HepG2 (cell line): ENCODE data around the gene IRX4. TPM values are rescaled to one million over a fixed set of nuclear protein-coding genes. Genes with fewer than 3 reads are reported as not detected.

Source experiments
- ATAC-seq: fragments of 200-7000 bp; cut with Tn5 transposase; 3 replicates; pipeline ENCODE4 v1.9.1; 2020; ENCODE audit warnings: mild to moderate bottlenecking, moderate library complexity
- BruUV-seq: library from RNA; stranded (reverse); fragments of 400-500 nt; replicated peaks from 2 replicates; lab custom pipeline; 2021; lab: Mats Ljungman, UMichigan
- CTCF ChIA-PET: fragments of 300-600 bp; formaldehyde crosslinking; extraction: SDS; loops from one replicate; lab custom pipeline; 2021; ENCODE audit warnings: low total read pairs, inconsistent platforms, low intra/inter-chr PET ratio; lab: Yijun Ruan, JAX
- POLR2A ChIA-PET: fragments of 350-600 bp; sonication (Branson Sonifier 250); formaldehyde crosslinking; loops from one replicate; lab custom pipeline; 2020; ENCODE audit warnings: antibody characterized with exemption, inconsistent platforms; lab: Yijun Ruan, JAX
- DNase-seq: peaks from one replicate; pipeline ENCODE4 v3.0.0-alpha.2; 2015; ENCODE audit warnings: low spot score
- FAIRE-seq: peaks from 3 replicates; lab custom pipeline; 2011; peaks lifted over from hg19 to GRCh38; lab: Jason Lieb, UNC
- H2AFZ ChIP-seq: one replicate; pipeline ENCODE4 v1.6.1; 2011; ENCODE audit warnings: low read length, inconsistent platforms
- H3K27ac ChIP-seq: fragments of 300-600 bp; 3 replicates; pipeline ENCODE4 v1.8.0; 2011; ENCODE audit warnings: mixed run types, mild to moderate bottlenecking, mixed read lengths, low read length, inconsistent platforms; ENCODE audit not compliant: insufficient read depth; ENCODE audit errors: extremely low read length
- H3K27me3 ChIP-seq, 2 experiments: fragments of 200-600 bp in 1 of 2; 2 replicates in 1 of 2; 3 replicates in 1 of 2; pipeline versions ENCODE4 v1.6.0 to v1.8.0; 2011; ENCODE audit warnings: low read length in 2 of 2, mild to moderate bottlenecking in 2 of 2, moderate library complexity in 2 of 2, inconsistent platforms in 1 of 2; ENCODE audit not compliant: insufficient read depth in 2 of 2, control insufficient read depth in 1 of 2
- H3K36me3 ChIP-seq, 2 experiments: fragments of 200-600 bp in 1 of 2; replicated peaks in 1 of 2; 2 replicates in 1 of 2; 3 replicates in 1 of 2; pipeline versions ENCODE4 v1.5.1 to v1.8.0; 2011; ENCODE audit warnings: low read length in 2 of 2, inconsistent platforms in 1 of 2; ENCODE audit not compliant: insufficient read depth in 2 of 2, control insufficient read depth in 1 of 2
- H3K4me1 ChIP-seq: 2 replicates; pipeline ENCODE4 v1.5.1; 2012; ENCODE audit warnings: low read length, inconsistent platforms; ENCODE audit not compliant: insufficient read depth
- H3K4me2 ChIP-seq: 2 replicates; pipeline ENCODE4 v1.6.0; 2011; ENCODE audit warnings: low read depth, low read length, inconsistent platforms
- H3K4me3 ChIP-seq, 3 experiments: fragments of 200-600 bp in 1 of 3; sonication (generic), shearing (Covaris generic) in 1 of 3; replicated peaks in 1 of 3; 2 replicates each; pipeline ENCODE4 v1.5.1; 2011 to 2016; ENCODE audit warnings: low read length in 3 of 3, inconsistent platforms in 2 of 3, low read depth in 2 of 3, mild to moderate bottlenecking in 2 of 3, control low read depth in 1 of 3, mixed read lengths in 1 of 3; ENCODE audit not compliant: insufficient read depth in 1 of 3
- H3K79me2 ChIP-seq: one replicate; pipeline ENCODE4 v1.6.1; 2011; ENCODE audit warnings: low read length, inconsistent platforms; ENCODE audit not compliant: insufficient read depth
- H3K9ac ChIP-seq: 2 replicates; pipeline ENCODE4 v1.6.0; 2011; ENCODE audit warnings: mild to moderate bottlenecking, low read depth, low read length, inconsistent platforms; ENCODE audit not compliant: insufficient read depth
- H3K9me3 ChIP-seq: 2 replicates; pipeline ENCODE4 v1.5.1; 2012; ENCODE audit warnings: mild to moderate bottlenecking, low read length
- H4K20me1 ChIP-seq: 2 replicates; pipeline ENCODE4 v1.6.0; 2011; ENCODE audit warnings: inconsistent platforms, mild to moderate bottlenecking, low read length, moderate library complexity; ENCODE audit not compliant: insufficient read depth
- HMG20A ChIP-seq: IDR thresholded peaks from 2 replicates; pipeline ENCODE4 v1.6.1; 2016; ENCODE audit warnings: borderline replicate concordance
- HOXD1 ChIP-seq: sonication (generic); formaldehyde crosslinking; IDR thresholded peaks from 2 replicates; pipeline ENCODE4 v1.5.0; 2020; ENCODE audit warnings: missing genetic modification reagents
- KLF15 ChIP-seq: sonication (generic); formaldehyde crosslinking; IDR thresholded peaks from 2 replicates; pipeline ENCODE4 v1.8.1; 2023; ENCODE audit warnings: borderline replicate concordance, mild to moderate bottlenecking, inconsistent platforms, missing genetic modification reagents, mixed read lengths
- MXD4 ChIP-seq: IDR thresholded peaks from 2 replicates; pipeline ENCODE4 v1.6.1; 2016; ENCODE audit warnings: mild to moderate bottlenecking, missing biosample characterization, missing genetic modification reagents
- NR3C1 ChIP-seq: sonication (generic); formaldehyde crosslinking; IDR thresholded peaks from 2 replicates; pipeline ENCODE4 v1.4.0; 2020; ENCODE audit warnings: missing genetic modification reagents
- PAF1 ChIP-seq: IDR thresholded peaks from 2 replicates; pipeline ENCODE4 v1.6.1; 2016; ENCODE audit warnings: missing genetic modification reagents, missing compliant biosample characterization
- RBM39 ChIP-seq: fragments of 200-400 bp; formaldehyde crosslinking; IDR thresholded peaks from one replicate; pipeline ENCODE4 v1.6.1; 2018; ENCODE audit warnings: antibody characterized with exemption, mild to moderate bottlenecking, low read depth, low read length; ENCODE audit not compliant: poor library complexity, severe bottlenecking
- SRY ChIP-seq: sonication (generic); formaldehyde crosslinking; IDR thresholded peaks from 2 replicates; pipeline ENCODE4 v1.8.0; 2022; ENCODE audit warnings: mild to moderate bottlenecking, missing genetic modification reagents
- TCF7L2 ChIP-seq: IDR thresholded peaks from 2 replicates; pipeline ENCODE4 v1.6.1; 2011; ENCODE audit warnings: mild to moderate bottlenecking, low read depth, low read length, moderate library complexity
- TRIM24 ChIP-seq: sonication (generic); formaldehyde crosslinking; IDR thresholded peaks from 2 replicates; pipeline ENCODE4 v1.8.0; 2022; ENCODE audit warnings: mild to moderate bottlenecking, missing genetic modification reagents
- ZFP62 ChIP-seq: sonication (generic); formaldehyde crosslinking; IDR thresholded peaks from 2 replicates; pipeline ENCODE4 v1.4.0; 2020; ENCODE audit warnings: missing genetic modification reagents
- ZFP90 ChIP-seq: sonication (generic); formaldehyde crosslinking; IDR thresholded peaks from 2 replicates; pipeline ENCODE4 v1.8.0; 2022; ENCODE audit warnings: missing genetic modification reagents, mild to moderate bottlenecking, inconsistent platforms, borderline replicate concordance
- ZNF121 ChIP-seq: sonication (generic); formaldehyde crosslinking; IDR thresholded peaks from 2 replicates; pipeline ENCODE4 v1.5.0; 2020; ENCODE audit warnings: mild to moderate bottlenecking, missing genetic modification reagents
- ZNF3 ChIP-seq: IDR thresholded peaks from 2 replicates; pipeline ENCODE4 v1.7.0; 2017; ENCODE audit warnings: inconsistent platforms
- ZNF337 ChIP-seq: sonication (generic); formaldehyde crosslinking; IDR thresholded peaks from 2 replicates; pipeline ENCODE4 v1.5.1; 2020; ENCODE audit warnings: missing genetic modification reagents, low read depth, mild to moderate bottlenecking, borderline replicate concordance
- ZNF619 ChIP-seq: sonication (generic); formaldehyde crosslinking; IDR thresholded peaks from 2 replicates; pipeline ENCODE4 v1.4.0; 2020; ENCODE audit warnings: mild to moderate bottlenecking, missing genetic modification reagents
- WGBS: methylation state at CpG from one replicate; pipeline ENCODE4 v1.1.6; 2017; ENCODE audit warnings: low lambda C conversion rate; 5-methylcytosine and 5-hydroxymethylcytosine counted together
- in situ Hi-C: cut with HindIII; loops from 2 replicates; pipeline ENCODE4 v1.10.0; 2017; ENCODE audit warnings: low pct_unique_long_range_greater_than_20kb; ENCODE audit not compliant: extremely low pct_ligation_motif_present
- intact Hi-C: fragments of 100-400 bp; cut with micrococcal nuclease; formaldehyde crosslinking; loops from one replicate; pipeline ENCODE4 v1.10.0; 2022; ENCODE audit not compliant: unreplicated experiment
- polyA plus RNA-seq, 8 experiments: library from polyadenylated mRNA; depleted of rRNA in 3 of 8; stranded (reverse) in 7 of 8; unstranded in 1 of 8; fragments of >200 nt; fragmentation: Illumina TruSeq in 4 of 8; extraction: Trizol in 4 of 8; gene quantifications; 2 replicates each; pipeline versions ENCODE4 v1.2.1 to v1.2.3, GENCODE V29; 2011 to 2016; ENCODE audit warnings: low read depth in 4 of 8, missing spikeins in 1 of 8, mixed read lengths in 1 of 8; ENCODE audit not compliant: insufficient read depth in 1 of 8
- total RNA-seq, 5 experiments: library from RNA; depleted of rRNA; stranded (reverse); fragments of >200 nt; fragmentation: Illumina TruSeq; extraction: Trizol; gene quantifications; 2 replicates each; pipeline ENCODE4 v1.2.3, GENCODE V29; 2016; ENCODE audit warnings: low read depth in 1 of 5
- TF ChIP-seq, protein P1 (sequence below): sonication (generic); formaldehyde crosslinking; IDR thresholded peaks from 2 replicates; pipeline ENCODE4 v1.5.1; 2020; ENCODE audit warnings: missing genetic modification reagents, mild to moderate bottlenecking, borderline replicate concordance

The IRX4 gene
- total and polyA plus RNA-seq, 2 of the 13 experiments (the other 11 are each of a cell fraction or from before 2014, with no cell fraction given), result not detected

DNA sequence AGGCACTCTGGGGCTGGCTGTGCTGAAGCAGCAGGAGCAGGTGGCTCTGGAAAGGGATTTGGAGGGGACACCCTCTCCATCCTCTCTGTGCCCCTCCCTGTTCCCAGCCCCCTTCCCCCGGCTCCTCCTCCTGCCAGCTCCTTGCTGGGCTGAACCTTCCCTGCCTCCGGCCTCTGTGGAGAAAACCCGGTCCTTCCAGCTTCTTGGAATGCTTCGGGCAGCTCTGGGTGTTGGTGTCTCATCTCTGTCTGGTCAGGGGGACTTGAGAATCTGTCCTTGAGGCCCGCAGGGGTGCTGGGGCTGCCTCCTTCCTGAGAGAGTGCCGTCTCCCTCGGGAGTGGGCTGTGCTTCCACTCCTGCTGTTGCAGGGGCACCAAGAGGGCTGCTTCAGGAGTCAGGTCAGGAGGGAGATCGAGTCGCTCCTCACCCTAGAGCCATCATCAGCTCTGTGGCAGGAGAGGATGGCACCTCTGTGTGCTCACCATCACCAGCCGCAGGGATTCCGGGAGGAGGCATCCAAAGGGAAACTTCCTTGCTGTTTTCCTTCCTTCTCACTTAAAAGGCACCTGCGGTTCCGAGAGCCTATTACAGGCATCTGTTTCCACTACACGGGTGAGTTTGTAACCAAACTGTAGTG lies 50.9 kb downstream of the IRX4 start:
- DNase-seq (no peak), ATAC-seq (no peak), FAIRE-seq (no peak)
- Histone ChIP-seq H3K9me3 (no peaks in the 10 kb centered on the region), H2AFZ (no peak overlapping the region), H3K36me3 (no peaks in the 10 kb centered on the region), H3K27ac (no peak overlapping the region), H3K4me1 (peaks cover 5% of the 10 kb centered on the region; the same call in 1 of the 2 replicates), H3K9ac (no peak overlapping the region), H3K4me3 (no peak overlapping the region), H3K4me2 (no peak overlapping the region), H3K27me3 (peaks cover 0 to 33% of the 10 kb centered on the region in 2 experiments; a peak in 4 of 5 replicates), H4K20me1 (no peaks in the 10 kb centered on the region), H3K79me2 (no peaks in the 10 kb centered on the region)
- BruUV-seq, result no TSS peak
- ChIA-PET CTCF (no interaction called here), POLR2A (no interaction called here)
- WGBS, result 79% methylated on average over 6 of the region's 14 CpGs
- intact Hi-C loops (no loop called here), in situ Hi-C loops (no loop called here)
- TF ChIP-seq PAF1 (CRISPR knock-in tag), result no peak
- TF ChIP-seq NR3C1 (CRISPR knock-in tag), result no peak
- TF ChIP-seq HOXD1, result no peak
- TF ChIP-seq ZNF3 (CRISPR knock-in tag), result no peak
- no peak for TF ChIP-seq ZNF121
- TF ChIP-seq ZNF619 (CRISPR knock-in tag), result no peak
- no peak for TF ChIP-seq SRY (CRISPR knock-in tag)
- TF ChIP-seq TCF7L2, result no peak
- no peak for TF ChIP-seq TRIM24 (CRISPR knock-in tag)
- no peak for TF ChIP-seq KLF15 (CRISPR knock-in tag)
- no peak for TF ChIP-seq MXD4 (CRISPR knock-in tag)

DNA sequence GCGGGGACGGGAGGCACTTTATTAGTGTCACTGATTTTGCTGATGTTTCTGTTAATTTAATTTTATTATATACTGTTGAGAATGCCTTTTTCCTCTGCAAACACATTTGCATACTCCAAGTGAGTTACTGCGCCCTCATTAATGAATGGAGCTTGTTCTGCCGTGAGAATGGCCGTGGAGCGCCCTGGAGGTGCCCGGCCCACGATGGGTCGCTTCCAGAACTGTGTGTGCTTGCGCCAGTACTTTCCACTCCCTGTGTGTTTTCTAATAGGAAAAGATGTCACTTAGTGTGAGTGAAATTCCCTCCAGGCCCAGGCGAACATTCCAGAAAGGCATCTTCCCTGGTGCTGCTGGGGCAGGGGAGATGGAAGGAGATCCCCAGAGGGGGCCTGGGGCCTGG lies 51.5 kb downstream of the IRX4 start:
- no TSS peak for BruUV-seq
- Histone ChIP-seq H3K27me3 (peaks cover 0 to 27% of the 10 kb centered on the region in 2 experiments; a peak in 4 of 5 replicates), H3K4me2 (no peak overlapping the region), H2AFZ (no peak overlapping the region), H3K36me3 (0 out of 5 replicates have a peak, but pooled peaks cover 0 to 2% of the 10 kb centered on the region in 2 experiments), H3K79me2 (no peaks in the 10 kb centered on the region), H3K27ac (no peak overlapping the region), H4K20me1 (no peaks in the 10 kb centered on the region), H3K4me3 (no peak overlapping the region), H3K9ac (no peak overlapping the region), H3K4me1 (no peaks in the 10 kb centered on the region), H3K9me3 (no peaks in the 10 kb centered on the region)
- ChIA-PET CTCF (no interaction called here), POLR2A (no interaction called here)
- TF ChIP-seq ZFP62 (CRISPR knock-in tag) (no peak), ZFP90 (CRISPR knock-in tag) (no peak), HMG20A (CRISPR knock-in tag) (no peak), ZNF337 (CRISPR knock-in tag) (no peak), RBM39 (no peak)
- TF ChIP-seq, protein P1, sequence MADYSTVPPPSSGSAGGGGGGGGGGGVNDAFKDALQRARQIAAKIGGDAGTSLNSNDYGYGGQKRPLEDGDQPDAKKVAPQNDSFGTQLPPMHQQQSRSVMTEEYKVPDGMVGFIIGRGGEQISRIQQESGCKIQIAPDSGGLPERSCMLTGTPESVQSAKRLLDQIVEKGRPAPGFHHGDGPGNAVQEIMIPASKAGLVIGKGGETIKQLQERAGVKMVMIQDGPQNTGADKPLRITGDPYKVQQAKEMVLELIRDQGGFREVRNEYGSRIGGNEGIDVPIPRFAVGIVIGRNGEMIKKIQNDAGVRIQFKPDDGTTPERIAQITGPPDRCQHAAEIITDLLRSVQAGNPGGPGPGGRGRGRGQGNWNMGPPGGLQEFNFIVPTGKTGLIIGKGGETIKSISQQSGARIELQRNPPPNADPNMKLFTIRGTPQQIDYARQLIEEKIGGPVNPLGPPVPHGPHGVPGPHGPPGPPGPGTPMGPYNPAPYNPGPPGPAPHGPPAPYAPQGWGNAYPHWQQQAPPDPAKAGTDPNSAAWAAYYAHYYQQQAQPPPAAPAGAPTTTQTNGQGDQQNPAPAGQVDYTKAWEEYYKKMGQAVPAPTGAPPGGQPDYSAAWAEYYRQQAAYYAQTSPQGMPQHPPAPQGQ, result no peak
- no peak for FAIRE-seq
- intact Hi-C loops (no loop called here), in situ Hi-C loops (no loop called here)
- no peak for ATAC-seq
- DNase-seq, result no peak
- WGBS, result 92% methylated on average over 9 of the region's 11 CpGs
